Neuron (in vitro differentiated cells): ENCODE measurements around the gene BLVRA.
"Not testable (repeated sequence)": the region's sequence is repeated elsewhere in the genome, so short reads cannot be mapped to it uniquely, and the experiment has no call there.

Experiments
- H2AFZ ChIP-seq: one replicate; pipeline ENCODE4 v1.6.1; 2013; ENCODE audit warnings: low read depth, mild to moderate bottlenecking, inconsistent platforms, low read length, moderate library complexity
- H3K27me3 ChIP-seq: one replicate; pipeline ENCODE4 v1.6.1; 2013; ENCODE audit warnings: low read length; ENCODE audit not compliant: insufficient read depth
- H3K36me3 ChIP-seq: one replicate; pipeline ENCODE4 v1.6.1; 2013; ENCODE audit warnings: low read length; ENCODE audit not compliant: insufficient read depth
- H3K4me1 ChIP-seq: one replicate; pipeline ENCODE4 v1.6.1; 2013; ENCODE audit warnings: low read length; ENCODE audit not compliant: insufficient read depth
- H3K4me3 ChIP-seq: 2 replicates; pipeline ENCODE4 v1.5.1; 2013; ENCODE audit warnings: mild to moderate bottlenecking, low read length, moderate library complexity
- H3K9me3 ChIP-seq: one replicate; pipeline ENCODE4 v1.6.1; 2013; ENCODE audit warnings: low read length

BLVRA gene

DNA sequence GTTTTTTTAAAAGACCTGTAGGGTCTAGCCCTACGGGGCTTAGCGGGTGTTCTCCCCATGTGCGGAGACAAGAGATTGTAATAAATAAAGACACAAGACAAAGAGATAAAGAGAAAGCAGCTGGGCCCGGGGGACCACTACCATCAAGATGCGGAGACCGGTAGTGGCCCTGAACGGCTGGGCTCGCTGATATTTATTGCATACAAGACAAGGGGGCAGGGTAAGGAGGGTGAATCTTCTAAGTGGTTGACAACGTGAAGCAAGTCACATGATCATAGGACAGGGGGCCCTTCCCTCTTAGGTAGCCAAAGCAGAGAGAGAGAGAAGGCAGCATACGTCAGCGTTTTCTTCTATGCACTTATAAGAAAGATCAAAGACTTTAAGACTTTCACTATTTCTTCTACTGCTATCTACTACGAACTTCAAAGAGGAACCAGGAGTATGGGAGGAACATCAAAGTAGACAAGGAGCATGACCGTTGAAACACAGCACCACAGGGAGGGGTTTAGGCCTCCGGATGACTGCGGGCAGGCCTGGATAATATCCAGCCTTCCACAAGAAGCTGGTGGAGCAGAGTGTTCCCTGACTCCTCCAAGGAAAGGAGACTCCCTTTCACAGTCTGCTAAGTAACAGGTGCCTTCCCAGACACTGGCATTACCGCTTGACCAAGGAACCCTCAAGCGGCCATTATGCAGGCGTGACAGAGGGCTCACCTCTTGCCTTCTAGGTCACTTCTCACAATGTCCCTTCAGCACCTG, 23.7 kb upstream of the BLVRA start:
- not testable (repeated sequence) for H2AFZ ChIP-seq, H3K4me3 ChIP-seq, H3K4me1 ChIP-seq, H3K36me3 ChIP-seq, H3K9me3 ChIP-seq, H3K27me3 ChIP-seq

DNA sequence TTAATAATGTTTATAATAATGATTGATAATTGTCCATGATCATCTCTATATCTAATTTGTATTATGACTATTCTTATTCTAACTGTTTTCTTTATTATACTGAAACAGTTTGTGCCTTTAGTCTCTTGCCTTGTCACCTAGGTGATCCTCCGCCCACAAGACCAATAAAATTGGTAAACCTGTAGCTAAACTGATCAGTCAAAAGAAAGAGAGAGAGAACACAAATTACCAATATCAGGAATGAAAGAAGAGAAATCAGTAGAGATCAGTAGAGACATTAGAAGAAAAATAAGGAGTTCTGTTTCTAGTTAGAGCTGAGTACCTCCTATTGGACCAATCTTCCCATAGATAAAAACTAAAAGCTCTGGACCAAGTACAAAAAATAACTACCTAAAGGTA, 23.1 kb upstream of the BLVRA start:
- no peaks in the 10 kb centered on the region for H3K4me1 ChIP-seq
- H3K36me3 ChIP-seq = no peaks in the 10 kb centered on the region
- peaks cover 3% of the 10 kb centered on the region for H3K27me3 ChIP-seq
- H3K4me3 ChIP-seq = no peak overlapping the region
- no peaks in the 10 kb centered on the region for H3K9me3 ChIP-seq
- H2AFZ ChIP-seq = no peak overlapping the region

DNA sequence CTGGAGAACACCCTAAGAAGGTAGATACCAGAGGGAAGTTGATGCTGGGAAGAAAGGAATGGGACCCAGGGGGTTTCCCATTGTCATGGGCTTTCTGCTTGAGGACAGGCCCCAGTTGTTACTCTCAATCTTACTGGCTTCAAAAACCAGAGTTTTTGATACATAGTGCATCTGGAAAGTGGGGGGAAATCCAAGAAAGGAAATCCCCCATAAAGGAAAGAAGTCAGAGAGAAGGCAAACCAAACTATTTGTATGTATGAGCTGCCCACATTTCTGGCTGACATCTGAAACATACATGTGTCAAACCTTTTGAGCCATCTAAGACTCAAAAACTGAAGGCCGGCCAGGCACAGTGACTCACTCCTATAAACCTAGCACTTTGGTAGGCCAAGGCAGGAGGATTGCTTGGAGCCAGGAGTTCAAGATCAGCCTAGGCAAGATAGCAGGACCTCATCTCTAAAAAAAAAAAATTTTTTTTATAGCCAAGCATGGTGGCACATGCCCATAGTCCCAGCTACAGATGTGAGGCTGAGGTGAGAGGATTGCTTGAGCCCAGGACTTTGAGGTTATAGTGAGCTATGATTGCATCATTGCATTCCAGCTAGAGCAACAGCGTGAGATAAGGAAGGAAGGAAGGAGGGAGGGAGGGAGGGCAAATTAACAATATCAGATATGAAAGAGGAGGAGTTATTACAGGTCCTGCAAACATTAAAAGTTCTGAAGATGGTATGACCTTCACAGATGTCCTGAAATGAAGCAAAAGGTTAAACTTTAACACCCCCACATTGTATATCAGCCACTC, 22.5 kb upstream of the BLVRA start:
- Histone ChIP-seq H3K36me3 (no peaks in the 10 kb centered on the region), H3K4me1 (no peaks in the 10 kb centered on the region), H2AFZ (no peak overlapping the region), H3K27me3 (peaks cover 3% of the 10 kb centered on the region), H3K4me3 (no peak overlapping the region), H3K9me3 (no peaks in the 10 kb centered on the region)

DNA sequence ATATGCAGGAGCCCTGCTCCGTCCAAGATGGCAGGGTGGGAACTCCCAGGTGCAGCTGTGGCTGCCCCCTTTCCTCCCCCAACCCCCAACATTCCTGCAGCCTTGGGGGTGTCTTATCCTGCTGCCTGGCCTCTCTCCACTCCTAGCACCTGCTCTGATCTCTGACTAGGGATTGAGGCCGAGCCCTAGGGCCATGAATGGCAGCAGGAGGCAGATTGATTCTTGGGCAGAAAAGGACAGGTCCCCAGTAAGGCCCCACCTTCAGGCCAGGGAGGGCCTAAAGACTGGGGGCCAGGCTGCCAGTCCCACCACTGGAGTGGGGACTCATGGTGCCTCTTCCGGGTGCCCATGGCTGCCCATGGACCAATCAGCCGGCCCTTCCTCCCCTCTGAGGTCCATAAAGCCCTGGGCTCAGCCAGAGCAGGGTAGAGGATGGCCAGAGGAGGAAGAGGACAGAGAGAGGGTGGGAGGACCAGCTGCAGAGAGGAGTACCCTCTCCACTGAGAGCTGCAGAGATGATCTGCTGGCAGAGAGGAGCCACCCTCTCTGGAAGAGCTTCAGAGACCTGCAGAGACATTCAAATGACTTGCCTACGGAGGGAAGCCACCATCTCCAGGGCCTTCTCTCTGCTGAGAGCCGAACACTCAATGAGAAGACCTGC, 20.9 kb upstream of the BLVRA start:
- no peak overlapping the region for H2AFZ ChIP-seq
- no peaks in the 10 kb centered on the region for H3K4me1 ChIP-seq
- H3K27me3 ChIP-seq = no peaks in the 10 kb centered on the region
- H3K36me3 ChIP-seq = no peaks in the 10 kb centered on the region
- H3K9me3 ChIP-seq = no peaks in the 10 kb centered on the region
- no peak overlapping the region for H3K4me3 ChIP-seq

DNA sequence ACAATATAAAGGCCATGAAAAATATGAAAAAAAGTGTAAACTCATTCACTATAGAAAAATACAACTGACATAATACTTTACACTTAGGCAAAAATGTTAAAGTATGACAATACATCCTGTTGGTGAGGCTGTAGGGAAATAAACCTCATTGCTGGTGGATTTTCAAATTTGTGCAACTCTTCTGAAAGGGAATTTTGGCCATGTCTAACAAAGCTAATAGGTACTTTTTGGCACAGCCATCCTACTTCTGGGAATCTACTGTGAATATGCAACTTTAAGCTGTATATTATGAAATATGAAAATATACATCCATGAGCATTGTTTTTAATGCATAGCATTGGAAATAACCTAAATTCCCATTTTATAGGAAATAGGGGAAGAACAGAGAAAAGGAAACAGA, 15.8 kb upstream of the BLVRA start:
- no peaks in the 10 kb centered on the region for H3K36me3 ChIP-seq
- no peak overlapping the region for H2AFZ ChIP-seq
- H3K9me3 ChIP-seq = no peaks in the 10 kb centered on the region
- no peaks in the 10 kb centered on the region for H3K4me1 ChIP-seq
- no peak overlapping the region for H3K4me3 ChIP-seq
- no peaks in the 10 kb centered on the region for H3K27me3 ChIP-seq

DNA sequence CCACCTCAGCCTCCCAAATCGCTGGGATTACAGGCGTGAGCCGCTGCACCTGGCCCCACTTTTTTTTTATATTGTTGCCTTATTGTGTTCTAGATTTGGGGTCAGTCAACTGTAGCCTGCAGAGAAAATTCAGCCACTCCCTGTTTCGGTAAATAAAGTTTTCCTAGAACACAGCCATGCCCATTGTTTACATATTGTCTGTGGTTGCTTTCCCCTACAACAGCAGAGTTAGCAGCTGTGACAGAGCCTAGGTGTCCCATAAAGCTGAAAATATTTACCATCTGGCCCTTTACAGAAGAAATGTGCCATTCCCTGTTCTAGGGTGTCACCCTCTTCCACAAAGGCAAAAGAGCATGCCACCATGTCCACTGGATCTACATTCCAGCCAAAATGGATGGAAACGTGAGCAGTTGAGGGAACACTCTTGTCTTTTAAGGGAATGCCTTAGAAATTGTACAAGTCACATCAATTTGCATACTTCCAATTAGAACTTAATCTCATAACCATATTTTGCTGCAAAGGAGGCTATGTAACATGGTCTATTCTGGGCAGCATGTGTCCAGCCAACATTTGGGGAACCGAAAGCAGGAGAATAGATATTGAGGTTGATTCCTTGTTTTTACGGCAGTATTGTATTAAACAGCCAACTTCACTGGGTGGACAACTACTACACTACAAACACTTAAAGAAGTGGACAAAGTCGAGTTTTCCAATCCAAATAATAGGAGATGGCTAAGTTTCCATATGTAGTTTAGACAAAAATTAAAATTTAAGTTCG, 11.0 kb upstream of the BLVRA start:
- Histone ChIP-seq H3K36me3 (no peaks in the 10 kb centered on the region), H3K4me3 (no peak overlapping the region), H3K27me3 (peaks cover 9% of the 10 kb centered on the region), H3K4me1 (no peaks in the 10 kb centered on the region), H2AFZ (no peak overlapping the region), H3K9me3 (no peaks in the 10 kb centered on the region)

DNA sequence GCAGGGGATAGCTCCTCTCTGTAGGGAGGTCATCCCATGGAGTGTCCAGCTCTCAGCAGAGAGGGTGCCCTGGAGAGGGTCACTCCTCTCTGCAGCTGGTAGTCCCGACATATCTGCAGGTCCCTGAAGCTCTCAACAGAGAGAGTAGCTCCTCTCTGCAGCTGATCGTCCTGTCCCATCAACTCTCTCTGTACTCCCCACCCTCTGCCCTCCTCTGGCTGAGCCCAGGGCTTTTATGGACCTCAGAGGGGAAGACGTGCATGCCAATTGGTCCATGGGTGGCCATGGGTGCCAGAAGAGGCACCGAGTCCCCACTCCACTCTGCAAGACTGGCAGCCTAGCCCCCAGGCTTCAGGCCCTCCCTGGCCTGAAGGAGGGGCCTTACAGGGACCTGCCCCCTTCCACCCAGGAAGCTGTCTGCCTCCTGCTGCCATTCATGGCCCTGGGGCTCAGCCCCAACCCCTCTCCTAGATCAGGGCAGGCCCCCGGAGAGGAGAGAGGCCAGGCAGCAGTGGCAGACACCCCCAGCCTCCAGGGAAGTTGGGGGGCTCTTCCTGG, 9.0 kb upstream of the BLVRA start:
- peaks cover 14% of the 10 kb centered on the region for H3K27me3 ChIP-seq
- H3K4me1 ChIP-seq = no peaks in the 10 kb centered on the region
- no peaks in the 10 kb centered on the region for H3K36me3 ChIP-seq
- H2AFZ ChIP-seq = no peak overlapping the region
- H3K9me3 ChIP-seq = no peaks in the 10 kb centered on the region
- no peak overlapping the region for H3K4me3 ChIP-seq

DNA sequence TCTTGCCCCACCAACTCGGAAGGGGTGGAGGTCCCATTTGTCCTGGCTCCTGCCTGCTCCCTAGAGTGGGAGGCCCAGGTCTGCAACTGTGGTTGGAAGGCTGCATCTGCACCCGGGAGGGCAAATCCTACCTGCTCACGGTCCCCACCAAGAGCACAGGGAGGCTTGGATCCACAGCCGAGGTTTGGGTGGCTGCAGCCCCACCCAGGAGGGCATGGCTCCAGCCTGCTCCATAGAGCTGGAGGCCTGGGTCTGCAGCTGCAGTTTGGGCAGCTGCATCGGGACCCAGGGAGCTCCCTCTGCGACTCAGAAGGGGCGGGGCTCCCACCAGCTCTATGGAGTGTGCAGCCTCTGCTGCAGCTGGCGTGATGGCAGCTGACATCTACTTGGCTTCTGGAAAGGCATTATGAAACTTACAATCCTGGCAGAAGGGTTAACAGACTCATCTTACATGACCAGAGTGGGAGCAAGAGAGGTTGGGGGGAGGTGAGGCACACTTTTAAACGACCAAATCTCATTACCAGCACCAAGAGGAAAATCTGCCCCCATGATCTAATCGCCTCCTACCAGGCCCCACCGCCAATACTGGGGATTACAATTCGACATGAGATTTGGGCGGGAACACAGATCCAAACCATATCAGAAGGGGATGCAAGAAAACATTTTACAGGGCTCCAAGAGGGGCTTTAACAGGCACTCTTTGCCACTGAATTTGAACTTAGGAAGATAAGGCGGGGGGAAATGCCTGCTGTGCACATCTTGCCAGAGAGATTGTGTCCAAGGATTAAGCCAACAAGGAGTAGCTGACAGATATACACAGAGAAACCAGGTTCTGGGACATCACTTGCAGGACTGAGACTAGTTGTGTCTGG, 8.2 kb upstream of the BLVRA start:
- Histone ChIP-seq H3K27me3 (peaks cover 16% of the 10 kb centered on the region), H2AFZ (no peak overlapping the region), H3K4me1 (no peaks in the 10 kb centered on the region), H3K36me3 (no peaks in the 10 kb centered on the region), H3K9me3 (no peaks in the 10 kb centered on the region), H3K4me3 (no peak overlapping the region)

DNA sequence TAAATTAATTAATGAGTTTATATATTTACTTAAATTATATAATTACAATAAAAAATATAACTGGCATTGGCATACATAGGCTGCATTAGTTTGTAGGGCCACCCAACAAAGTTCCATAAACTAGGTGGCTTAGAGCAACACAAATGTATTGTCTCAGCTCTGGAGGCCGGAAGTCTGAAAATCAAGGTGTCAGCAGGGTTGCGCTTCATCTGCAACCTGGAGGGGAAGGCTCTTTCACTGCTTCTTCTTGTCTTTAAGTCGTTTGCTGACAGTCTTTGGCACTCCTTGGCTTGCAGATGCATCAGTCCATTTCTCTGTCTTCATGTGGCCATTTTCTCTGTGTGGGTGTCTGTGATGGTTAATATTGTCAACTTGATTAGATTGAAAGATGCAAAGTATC, 6.1 kb upstream of the BLVRA start:
- Histone ChIP-seq H3K27me3 (peaks cover 23% of the 10 kb centered on the region), H3K4me3 (no peak overlapping the region), H2AFZ (no peak overlapping the region), H3K4me1 (no peaks in the 10 kb centered on the region), H3K36me3 (no peaks in the 10 kb centered on the region), H3K9me3 (no peaks in the 10 kb centered on the region)

DNA sequence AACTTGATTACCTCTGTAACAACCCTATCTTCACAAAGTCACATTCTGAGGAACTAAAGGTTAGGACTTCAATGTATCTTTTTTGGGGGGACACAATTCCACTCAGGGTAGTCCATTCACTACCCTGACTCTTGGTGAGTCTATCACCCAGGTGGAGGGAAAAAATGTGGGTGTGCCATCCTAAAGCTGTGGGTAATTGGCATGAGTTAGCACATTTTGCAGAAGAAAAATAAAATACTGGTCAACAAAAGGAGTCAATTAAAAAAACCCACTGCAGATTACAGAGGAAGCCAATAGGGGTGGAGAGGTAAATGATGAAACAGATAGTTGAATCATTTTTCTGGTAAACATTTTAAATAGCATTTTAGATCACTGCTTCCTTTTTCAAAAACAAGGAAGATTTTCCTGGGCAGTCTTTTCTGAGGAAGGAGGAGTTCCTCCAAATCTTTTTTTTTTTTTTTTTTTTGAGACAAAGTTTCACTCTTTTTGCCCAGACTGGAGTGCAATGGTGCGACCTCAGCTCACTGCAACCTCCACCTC, 5.1 kb upstream of the BLVRA start:
- no peaks in the 10 kb centered on the region for H3K9me3 ChIP-seq
- H3K36me3 ChIP-seq = no peaks in the 10 kb centered on the region
- H3K4me1 ChIP-seq = no peaks in the 10 kb centered on the region
- no peak overlapping the region for H2AFZ ChIP-seq
- H3K4me3 ChIP-seq = no peak overlapping the region
- peaks cover 26% of the 10 kb centered on the region for H3K27me3 ChIP-seq

DNA sequence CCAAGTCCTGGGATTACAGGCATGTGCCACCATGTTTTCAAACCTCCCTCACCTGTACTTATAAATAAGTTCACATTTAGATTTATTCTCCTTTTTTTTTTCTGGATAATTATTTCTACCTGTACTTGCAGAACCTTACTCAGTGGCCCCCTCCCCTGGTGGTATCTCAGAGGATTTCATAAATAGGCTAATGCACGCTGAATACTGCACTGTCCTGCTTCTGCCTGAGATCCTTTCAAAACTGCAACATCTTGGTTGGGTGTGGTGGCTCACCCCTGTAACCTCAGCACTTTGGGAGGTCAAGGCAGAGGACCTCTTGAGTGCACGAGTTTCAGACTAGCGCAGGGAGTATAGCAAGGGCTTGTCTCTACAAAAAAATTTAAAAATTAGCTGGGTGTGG, 4.6 kb upstream of the BLVRA start:
- Histone ChIP-seq H3K4me1 (peaks cover 1% of the 10 kb centered on the region), H2AFZ (no peak overlapping the region), H3K9me3 (no peaks in the 10 kb centered on the region), H3K36me3 (no peaks in the 10 kb centered on the region), H3K4me3 (no peak overlapping the region), H3K27me3 (peaks cover 23% of the 10 kb centered on the region)

DNA sequence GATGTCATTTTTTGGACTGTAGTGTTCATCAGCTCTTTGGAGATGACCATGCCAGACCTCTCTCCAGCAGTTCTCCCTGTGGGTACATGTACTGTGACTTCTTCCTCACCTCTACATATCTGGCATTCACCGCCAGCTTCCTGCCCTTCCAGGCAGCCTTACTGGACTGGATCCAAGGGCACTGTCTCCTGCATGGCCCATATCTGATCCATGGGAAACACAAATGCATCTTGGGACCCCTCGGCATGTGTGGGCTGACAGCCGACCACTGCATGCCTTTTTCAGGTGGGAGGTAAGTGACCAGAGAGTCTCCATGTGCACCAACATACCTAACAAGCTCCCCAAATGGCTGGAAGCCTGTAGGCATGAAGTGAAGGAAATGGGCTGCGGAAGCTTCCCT, 3.9 kb upstream of the BLVRA start:
- peaks cover 19% of the 10 kb centered on the region for H3K27me3 ChIP-seq
- no peak overlapping the region for H2AFZ ChIP-seq
- no peaks in the 10 kb centered on the region for H3K9me3 ChIP-seq
- H3K4me3 ChIP-seq = no peak overlapping the region
- H3K4me1 ChIP-seq = peaks cover 8% of the 10 kb centered on the region
- no peaks in the 10 kb centered on the region for H3K36me3 ChIP-seq
